ENCODE data around the gene HHAT.
"Not testable (repeated sequence)": the region's sequence is repeated elsewhere in the genome, so short reads cannot be mapped to it uniquely, and the experiment has no call there.

HHAT gene

DNA sequence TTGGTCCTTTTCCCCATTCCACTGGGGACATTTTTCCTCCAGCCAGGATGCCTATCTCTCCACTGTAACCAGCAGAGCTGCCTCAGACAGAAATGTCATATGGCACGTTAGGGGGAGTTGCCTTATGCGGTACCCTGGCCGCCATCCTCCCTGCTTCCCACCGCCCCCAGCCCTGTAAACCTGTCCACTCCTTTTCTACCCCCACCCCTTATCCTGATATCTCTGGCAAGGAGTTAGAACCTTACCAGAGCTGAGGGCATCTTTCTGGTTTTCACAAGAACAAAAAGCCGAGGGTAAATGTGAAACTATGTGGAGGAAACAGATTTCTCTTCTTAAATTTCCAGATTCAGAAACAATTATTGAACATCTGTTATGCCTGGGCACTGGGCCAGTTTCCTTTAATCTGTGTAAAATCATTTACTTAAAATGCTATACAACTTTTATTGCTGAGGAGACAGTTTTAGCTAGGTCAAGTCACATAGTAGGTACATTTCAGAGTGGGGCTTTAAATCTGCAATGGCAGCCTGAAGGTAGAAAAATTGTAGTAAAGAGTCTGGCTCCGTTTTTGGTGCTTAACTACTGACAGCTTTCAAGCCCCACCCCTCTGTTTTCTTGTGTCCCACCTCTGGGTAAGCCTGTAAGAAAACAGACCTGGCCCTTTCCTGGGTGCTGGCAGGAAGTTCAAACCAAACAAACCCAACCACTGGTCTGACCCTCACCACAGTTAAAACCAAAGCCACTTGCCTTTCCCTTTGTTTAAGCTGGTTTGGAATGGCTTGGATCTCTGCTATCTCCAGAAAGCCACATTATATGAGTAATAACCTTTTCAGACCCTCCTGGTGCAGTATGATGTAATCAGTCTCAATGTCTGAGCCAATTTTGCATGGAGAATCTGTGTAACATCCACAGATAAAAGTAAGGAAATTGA is 319.0 kb downstream of the HHAT start:
- no peak for DNase-seq (ENCODE audit: low read depth)

DNA sequence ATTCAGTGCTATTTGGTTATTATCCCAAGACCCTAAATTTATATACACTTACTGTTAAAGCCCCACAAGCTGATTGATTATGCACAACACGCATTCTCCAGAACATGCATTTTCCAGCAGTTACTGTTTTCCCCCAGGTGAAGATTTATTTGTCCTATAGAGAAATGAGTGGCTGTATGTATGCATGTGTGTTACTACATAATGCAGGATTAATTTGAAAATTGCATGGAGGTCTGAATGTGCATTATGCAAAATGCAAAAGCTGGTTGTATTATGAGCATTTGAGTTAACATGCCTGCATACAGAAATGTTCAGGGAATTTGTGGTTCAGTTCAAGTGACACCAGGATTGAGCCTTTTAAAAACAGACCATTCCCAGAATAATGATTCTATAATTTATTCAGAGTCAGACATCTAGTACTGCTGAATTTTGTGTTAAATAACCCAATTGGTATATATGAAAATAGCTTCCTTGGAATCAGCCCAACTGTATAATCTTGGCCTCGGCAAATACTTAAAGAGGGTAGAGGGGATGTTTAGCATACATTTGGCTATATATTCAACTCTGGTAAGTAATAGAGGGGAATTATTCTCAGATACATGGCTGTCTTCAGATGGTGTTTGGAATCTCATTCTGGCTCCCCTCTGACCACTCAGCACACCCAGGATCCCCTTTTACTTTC is 320.0 kb downstream of the HHAT start:
- DNase-seq (ENCODE audit: low read depth), result no peak

DNA sequence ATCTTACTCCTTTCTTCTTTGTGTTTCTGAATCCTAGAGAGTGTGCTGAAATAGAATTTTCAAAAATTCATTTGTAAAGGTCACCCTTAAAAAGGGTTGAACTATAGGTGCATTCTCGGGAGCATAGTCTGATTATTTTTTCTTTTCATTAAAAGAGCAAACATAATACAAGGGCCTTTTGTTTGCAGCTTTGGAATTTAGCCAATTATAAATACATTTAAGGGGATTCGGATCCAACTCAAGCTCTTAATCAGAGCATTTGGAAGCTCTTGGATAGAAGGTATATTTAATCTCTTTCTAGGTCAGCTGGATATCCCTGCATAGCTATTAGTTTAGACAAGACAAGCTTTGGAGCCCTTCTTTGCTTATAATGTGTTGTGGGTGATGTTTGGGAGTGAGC is 321.7 kb downstream of the HHAT start:
- DNase-seq (ENCODE audit: low read depth), result no peak

DNA sequence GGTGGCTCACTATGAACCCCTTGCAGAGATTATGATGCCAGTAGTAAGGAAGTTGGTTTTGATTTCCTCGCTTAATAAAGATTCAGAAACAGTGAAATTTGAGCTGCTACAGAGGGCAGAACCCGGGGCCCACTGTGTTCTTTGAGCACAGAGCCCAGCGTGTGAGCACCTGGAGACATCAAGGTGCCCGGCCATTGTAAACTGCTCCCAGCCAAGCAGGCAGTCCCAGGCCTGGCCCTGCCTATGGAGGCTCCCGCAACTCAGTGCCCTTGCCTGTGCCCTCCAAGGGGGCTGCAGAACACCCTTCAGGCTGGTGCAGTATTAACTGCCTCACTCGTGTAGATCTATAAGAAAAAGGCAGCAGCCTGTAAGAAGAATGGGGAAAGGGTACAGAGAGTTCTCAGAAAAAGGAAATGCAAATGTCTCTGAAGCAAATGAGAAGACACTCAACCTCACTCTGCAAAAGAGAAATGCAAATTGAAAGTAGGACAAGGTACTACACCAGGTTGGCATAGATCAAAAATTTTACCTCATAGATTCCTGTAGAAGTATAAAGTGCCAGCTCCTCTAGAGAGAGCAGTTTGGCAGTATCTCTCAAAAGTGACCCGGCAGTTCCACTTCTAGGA is 323.7 kb downstream of the HHAT start:
- no peak for DNase-seq (ENCODE audit: low read depth)

DNA sequence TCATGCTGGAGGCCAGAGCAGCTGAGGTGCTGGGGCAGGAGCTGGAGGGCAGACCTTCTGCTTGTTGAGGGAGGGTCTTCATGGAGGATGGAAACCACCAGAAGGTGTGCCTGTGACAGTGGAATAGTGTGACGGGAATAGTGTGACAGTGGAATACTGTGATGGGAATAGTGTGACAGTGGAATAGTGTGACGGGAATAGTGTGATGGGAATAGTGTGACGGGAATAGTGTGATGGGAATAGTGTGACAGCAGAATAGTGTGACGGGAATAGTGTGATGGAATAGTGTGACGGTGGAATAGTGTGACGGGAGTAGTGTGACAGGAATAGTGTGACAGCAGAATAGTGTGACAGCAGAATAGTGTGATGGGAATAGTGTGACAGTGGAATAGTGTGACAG is 325.1 kb downstream of the HHAT start:
- DNase-seq (ENCODE audit: low read depth), result no peak

DNA sequence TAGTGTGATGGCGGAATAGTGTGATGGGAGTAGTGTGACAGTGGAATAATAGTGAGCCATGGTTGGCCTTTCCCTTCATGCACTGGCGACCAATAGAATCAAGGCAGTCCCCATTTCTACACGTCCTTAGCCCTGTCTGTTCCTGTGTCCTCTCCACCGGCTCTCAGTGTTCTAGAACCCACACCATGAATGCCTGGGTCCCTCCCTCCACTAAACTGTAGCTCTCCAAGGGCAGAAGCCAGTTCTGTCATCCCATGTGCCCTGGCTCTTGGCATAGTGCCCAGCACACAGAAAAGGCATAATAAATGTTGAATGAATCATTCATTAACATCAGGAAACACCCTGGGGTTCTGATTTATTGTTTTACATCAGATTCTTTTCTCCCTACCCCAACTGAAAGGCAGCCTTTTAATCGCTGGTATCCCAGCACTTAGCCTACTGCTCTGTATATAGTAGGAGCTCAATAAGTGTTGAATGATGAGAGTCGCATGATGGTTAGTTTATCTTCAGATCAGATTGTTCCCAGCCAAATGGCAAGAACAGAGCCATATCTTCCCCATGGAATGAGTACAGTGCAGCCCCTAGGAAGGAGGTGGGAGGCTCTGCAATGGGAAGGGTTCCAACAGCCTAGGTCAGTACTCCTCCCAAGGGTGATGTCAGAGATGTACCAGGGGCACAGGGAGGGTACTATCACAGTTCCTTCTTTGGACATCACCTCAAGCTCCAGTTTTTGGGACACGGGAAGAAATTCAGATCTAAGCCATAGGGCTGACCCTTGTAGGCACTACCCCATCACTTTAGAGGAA is 325.7 kb downstream of the HHAT start:
- DNase-seq (ENCODE audit: low read depth), result no peak

DNA sequence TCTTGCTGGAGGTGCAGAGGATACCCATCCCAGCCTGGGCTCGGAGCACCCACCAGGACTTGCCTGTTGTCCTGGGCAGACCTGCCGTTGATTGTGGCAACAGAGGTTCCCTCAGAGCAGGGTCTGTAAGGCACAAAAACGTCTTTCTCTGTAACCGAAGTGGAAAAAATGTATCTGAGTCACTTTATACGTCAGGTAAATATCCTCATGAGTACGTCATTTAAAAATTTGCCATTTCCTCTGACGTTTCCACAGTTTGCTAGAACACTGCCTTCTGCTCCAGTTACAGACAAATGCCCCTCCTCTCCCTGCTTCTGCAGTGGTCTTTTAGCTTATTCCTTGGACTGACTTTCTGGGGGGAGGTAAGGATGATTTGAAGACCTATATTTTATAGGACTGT is 326.8 kb downstream of the HHAT start:
- no peak for DNase-seq (ENCODE audit: low read depth)

DNA sequence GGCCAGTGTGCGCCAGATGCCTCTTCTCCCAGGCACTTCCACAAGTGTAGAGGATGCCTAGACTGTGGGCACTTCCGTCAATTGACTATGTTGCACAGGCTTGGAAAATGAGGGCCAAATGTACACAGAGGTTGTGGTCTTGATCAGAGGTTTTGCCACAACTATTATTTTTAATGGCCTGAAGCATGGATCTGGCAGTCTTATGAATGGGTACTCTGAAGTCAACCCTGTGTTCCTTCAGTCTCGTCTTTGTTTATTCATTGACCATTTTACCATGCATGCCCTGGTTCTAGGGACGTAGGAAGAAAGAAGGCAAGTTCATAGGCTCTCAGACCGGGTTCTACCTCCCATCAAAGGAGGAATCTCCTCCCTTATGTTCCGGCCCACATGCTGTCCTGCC is 329.1 kb downstream of the HHAT start:
- no peak for DNase-seq (ENCODE audit: low read depth)

DNA sequence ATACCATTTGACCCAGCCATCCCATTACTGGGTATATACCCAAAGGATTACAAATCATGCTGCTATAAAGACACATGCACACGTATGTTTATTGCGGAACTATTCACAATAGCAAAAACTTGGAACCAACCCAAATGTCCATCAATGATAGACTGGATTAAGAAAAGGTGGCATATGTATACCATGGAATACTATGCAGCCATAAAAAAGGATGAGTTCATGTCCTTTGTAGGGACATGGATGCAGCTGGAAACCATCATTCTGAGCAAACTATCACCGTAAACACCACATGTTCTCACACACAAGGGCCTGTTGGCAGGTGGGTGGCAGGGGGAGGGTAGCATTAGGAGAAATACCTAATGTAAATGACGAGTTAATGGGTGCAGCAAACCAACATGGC is 332.8 kb downstream of the HHAT start:
- DNase-seq (ENCODE audit: low read depth), result not testable (repeated sequence)

DNA sequence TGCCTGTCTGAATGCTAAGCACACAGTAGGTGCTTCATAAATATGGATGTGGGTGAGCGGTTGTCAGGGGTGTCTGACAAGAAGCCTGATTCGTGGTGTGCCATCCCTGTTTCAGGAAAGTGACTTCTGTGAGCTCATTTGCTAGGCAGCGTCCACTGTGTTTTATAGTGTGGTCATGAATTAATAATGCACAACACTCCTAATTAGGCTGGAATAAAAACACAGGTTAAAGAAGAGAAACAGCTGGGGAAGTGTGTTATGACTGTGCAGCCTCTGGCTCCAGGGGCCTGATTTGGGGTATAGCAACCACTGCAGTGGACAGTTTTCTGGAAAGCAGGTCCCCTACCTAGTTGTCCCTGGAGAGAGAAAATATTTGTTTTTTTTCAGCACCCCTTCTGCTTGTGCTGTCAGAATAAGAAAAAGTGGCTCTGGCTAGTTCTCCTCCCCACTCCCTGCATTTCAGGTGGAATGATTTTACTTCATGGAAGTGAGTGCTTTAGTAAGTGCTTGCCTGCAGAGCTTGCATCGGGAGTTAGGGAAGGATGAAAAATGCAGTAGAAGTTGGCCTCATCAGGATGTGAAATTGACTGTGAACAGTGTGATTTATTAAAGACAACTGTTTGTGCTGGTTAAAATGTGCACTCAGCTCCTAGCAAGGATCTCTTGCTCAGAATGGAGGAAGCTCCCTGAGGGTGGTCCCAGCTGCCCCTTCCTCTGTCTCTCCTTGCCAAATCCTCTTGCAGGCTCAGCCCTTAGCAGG is 333.8 kb downstream of the HHAT start:
- DNase-seq (ENCODE audit: low read depth), result no peak

DNA sequence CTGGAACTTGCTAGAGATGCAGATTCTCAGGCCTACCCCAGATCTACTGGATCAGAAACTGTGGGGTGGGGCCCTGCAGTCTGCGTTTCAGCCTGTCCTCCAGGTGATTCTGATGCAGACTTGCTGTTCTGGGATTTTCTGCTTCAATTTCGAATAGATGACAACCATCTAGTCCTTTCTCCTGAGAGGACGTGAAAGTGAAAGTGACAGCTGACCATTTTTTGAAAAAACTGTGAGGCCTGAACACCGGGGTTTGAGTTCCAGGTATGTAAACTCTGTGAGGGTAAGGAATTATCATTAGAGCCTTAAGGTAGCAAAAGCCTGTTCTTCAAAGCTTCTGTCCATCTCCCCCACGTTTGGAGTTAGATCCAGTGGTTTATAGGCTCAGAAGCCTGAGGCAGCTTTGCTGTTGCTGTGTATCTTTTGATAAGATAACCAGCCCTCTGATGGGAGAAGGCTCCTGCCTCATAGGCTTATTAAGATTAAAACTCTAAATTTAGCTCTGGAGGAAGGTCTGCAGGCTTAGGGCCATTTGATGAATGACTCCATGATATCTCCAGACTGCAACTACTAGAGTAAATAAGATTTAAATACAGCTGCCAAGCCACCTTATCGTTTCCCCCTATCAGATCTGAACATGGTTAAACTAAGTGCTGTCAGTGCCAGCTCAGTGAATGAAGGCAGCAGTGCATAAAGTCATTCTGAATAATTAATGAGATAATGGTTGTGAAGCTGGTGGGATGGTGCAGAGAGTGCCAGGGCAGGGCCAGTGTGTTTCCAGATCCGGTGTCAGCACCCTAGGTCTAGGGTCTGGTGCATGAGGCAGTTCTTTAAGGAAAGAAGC is 335.2 kb downstream of the HHAT start:
- DNase-seq (ENCODE audit: low read depth), result no peak

DNA sequence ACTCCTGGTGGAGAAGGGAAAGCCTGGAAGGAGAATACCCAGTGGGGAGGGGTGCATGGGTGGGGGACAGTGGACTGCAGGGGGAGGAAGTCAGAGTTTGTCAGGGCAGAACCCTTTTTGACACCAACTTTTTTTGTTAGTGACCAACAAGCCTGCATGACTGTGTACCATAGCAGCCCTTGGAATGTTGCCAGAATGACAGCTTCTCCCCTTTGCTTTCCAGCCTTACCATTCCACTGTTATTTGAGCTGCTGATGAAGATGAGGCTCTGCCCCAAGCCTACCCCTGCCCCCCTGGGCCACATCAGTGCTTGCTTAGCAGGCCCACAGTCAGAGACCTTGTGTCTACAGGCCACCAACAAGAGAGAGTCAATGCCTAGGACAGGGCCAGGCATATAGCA is 341.2 kb downstream of the HHAT start:
- no peak for DNase-seq (ENCODE audit: low read depth)

DNA sequence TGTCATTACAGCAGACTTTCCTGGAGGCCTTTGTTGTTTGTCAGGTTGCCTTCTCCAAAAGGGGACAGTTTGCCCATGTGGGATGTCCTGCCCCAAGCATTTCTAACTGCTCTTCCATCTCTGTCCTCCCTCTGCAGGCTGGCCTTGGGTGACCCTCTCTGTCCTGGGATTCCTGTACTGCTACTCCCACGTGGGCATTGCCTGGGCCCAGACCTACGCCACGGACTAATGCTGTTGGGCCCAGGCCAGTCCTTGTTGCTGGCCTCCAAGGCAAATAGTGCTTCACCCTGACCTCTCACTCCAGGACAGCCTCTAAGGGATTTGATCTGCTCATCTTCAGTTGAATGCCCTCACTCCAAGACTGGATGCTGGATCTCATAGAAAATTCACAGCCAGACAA is 345.4 kb downstream of the HHAT start:
- DNase-seq (ENCODE audit: low read depth), result no peak

DNA sequence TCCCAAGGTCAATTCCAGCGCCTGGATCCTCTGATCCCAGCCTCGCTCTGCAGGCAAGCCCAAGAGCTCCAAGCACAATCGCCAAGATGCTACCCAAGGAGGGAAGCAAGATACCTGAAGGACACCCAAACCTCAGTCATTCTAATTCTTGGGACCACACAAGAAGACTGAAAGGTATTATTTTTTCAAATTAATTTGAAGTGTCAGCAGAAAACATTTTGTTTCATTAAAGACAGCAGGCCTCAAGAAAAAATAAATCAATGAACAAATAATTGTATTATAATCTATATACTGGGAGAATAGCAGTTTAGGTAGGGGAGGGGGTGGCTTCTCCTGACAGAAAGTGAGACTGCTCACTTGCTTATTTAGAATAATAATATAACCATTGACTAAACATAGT is 347.8 kb downstream of the HHAT start:
- DNase-seq (ENCODE audit: low read depth), result no peak

DNA sequence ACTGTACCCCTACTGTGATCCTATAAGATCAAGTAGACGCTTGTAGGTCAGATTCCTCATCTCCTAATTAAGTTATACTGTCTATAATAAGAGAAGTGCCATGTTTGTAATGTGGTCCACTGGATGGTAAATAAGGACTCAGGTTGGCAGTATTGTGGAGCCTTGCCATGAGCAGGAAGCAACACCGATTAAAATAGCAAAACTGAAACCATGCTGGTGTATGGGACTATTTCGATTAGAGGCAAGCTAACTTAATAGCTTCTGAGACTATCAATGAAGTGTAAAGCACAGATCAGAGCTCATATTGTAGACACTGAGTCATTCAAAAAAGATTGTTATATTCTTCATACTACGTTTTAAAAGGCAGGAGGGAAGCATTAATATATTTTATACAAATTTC is 348.8 kb downstream of the HHAT start:
- DNase-seq (ENCODE audit: low read depth), result no peak

DNA sequence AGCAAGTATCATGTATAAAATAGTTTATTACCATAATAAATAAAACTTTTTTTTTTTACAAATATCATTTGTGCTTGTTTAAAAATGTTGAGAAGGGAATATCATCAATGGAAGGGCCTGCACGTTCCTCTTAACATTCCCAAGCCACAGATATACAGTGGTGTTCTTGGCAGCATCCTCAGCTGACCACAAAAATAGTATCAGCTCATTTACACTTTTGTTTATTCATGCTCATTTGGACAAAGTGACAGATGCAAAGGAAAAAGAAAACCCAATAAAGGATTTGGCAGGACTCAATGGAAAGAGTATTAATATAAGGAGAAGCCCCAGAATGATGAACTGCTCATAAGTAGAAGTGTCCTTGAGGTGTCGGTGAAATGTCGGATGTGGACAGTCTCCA is 349.6 kb downstream of the HHAT start:
- no peak for DNase-seq (ENCODE audit: low read depth)

DNA sequence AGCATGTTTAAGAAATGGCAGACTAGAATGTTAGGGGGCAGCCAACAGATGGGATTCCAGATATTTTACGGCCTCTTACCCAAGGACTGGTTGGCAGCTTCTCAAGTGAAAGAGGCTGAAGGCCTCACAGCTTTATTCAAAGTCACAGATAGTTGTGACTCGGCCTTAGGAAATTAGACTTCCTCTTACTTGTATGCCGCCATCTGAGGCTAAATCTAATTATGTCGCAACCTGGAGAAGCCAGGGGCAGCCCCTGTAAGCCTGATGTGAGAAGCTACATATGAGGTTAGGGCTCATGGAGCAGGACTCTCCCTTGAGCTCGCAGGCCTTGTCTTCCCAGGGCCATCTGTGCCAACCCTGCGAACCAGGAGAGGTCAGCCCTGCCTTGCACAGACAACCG is 352.5 kb downstream of the HHAT start:
- DNase-seq (ENCODE audit: low read depth), result no peak

DNA sequence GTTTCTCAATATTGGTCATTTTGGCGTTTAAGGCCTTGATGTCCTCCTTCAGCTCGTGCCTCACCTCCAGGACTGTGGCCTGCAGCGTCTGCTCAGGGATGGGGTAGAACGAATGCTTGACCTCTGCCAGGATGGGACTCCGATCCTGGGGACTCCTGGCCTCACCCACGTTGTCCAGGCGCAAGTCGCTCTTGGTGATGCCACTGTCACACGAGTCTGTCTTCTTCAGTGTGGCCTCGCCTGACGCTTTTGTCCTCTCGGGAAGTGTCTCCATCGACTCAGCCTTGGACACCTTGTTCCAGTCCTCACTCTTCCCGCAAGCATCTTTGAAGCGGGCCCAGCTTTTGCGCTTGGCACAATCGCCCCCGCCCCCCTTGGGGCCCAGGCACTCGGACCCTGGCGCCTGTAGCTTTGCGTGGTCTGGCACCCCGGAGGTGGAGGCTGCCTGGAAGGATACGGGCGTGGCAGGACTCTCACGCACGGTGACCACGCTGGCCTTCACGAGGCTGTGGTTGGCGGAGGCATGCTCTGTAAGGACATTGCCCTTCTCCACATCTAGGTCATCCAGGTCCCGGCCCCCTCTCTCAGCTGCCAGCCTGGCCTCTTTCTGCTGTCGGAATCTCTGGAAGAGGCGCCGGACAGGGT is 354.8 kb downstream of the HHAT start:
- no peak for DNase-seq (ENCODE audit: low read depth)

DNA sequence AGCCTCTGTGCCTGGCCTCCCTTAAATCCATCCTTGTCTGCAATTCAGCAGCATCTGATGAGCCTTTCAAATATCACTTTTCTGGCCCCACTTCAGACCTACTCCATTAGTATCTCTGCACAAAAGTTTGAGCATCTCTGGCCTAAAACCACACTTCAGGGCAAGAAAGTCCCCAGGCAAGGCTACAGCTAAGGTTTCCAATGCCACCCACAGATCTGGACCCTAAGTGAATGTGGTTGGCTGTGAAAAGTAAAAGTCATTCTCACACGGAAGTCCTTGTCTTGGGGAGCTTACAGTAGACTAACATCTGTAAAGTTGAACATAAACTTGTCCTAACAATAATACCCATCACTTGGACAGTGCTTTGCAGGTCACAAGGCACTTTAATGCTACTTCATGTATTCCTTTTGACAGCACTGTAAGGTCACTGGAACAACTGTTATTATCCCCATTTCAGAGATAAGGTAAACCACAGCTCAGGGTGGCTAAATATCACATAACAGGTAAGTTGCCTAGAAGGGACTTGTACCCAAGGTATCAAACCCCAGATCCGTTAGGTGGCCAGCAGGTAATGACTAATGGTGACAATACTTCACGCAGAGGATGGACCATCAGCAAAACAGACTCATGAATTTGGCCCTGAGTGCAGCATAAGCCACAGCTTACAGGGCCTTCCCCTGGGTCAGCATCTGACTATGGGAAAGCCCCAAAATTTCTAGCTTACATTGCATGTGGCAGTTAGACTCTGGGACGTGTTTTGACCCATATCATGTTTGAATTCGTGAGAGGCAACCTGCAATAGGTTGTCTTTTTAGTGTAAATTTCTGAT is 356.0 kb downstream of the HHAT start:
- no peak for DNase-seq (ENCODE audit: low read depth)

Data from activated T-cell treated with anti-CD3 and anti-CD28 coated beads for 24 hours (primary cell).